Endothelial cell of umbilical vein (primary cell): ENCODE results near the gene TP73. TPM values are rescaled to one million over a fixed set of nuclear protein-coding genes. Genes with fewer than 3 reads are reported as not detected.

Experiments used
- BruUV-seq: library from RNA; stranded (reverse); fragments of 400-500 nt; replicated peaks from 2 replicates; lab custom pipeline; 2021; lab: Mats Ljungman, UMichigan
- CTCF ChIA-PET: fragments of 300-600, 350-600 bp; sonication (Branson Sonifier 250); formaldehyde crosslinking; loops from one replicate; lab custom pipeline; 2021; ENCODE audit warnings: antibody characterized with exemption, inconsistent platforms; lab: Charles Lee
- POLR2A ChIA-PET: fragments of 300-600, 350-600 bp; sonication (Branson Sonifier 250); formaldehyde crosslinking; loops from one replicate; lab custom pipeline; 2021; ENCODE audit warnings: antibody characterized with exemption, inconsistent platforms; lab: Charles Lee
- DNase-seq: peaks from one replicate; pipeline ENCODE4 v3.0.0-alpha.2; 2011; ENCODE audit warnings: low read depth, low spot score
- FAIRE-seq: peaks from 2 replicates; lab custom pipeline; 2011; peaks lifted over from hg19 to GRCh38; lab: Jason Lieb, UNC
- H2AFZ ChIP-seq: 2 replicates; pipeline ENCODE4 v1.6.0; 2012; ENCODE audit warnings: low read depth, low read length, control low read depth, inconsistent platforms
- H3K27ac ChIP-seq: 2 replicates; pipeline ENCODE4 v1.5.1; 2011; ENCODE audit warnings: low read depth, mild to moderate bottlenecking, control low read depth, low read length, moderate library complexity; ENCODE audit not compliant: insufficient read depth
- H3K27me3 ChIP-seq, 2 experiments: 2 replicates each; pipeline versions ENCODE4 v1.6.0 to v1.6.1; 2011; ENCODE audit warnings: low read length in 2 of 2, mixed read lengths in 1 of 2; ENCODE audit not compliant: control insufficient read depth in 2 of 2, insufficient read depth in 2 of 2
- H3K36me3 ChIP-seq, 2 experiments: 2 replicates in 1 of 2; 3 replicates in 1 of 2; pipeline ENCODE4 v1.5.1; 2011; ENCODE audit warnings: low read length in 2 of 2, mild to moderate bottlenecking in 1 of 2, moderate library complexity in 1 of 2; ENCODE audit not compliant: control insufficient read depth in 2 of 2, insufficient read depth in 2 of 2; ENCODE audit errors: extremely low read depth in 1 of 2
- H3K4me1 ChIP-seq: 3 replicates; pipeline ENCODE4 v1.5.1; 2011; ENCODE audit warnings: mild to moderate bottlenecking, low read length; ENCODE audit not compliant: control insufficient read depth, insufficient read depth; ENCODE audit errors: extremely low read depth
- H3K4me2 ChIP-seq: 2 replicates; pipeline ENCODE4 v1.6.1; 2011; ENCODE audit warnings: low read length, control low read depth, mixed read lengths; ENCODE audit not compliant: insufficient read depth
- H3K4me3 ChIP-seq, 3 experiments: fragments of 200-600 bp in 1 of 3; sonication (generic), shearing (Covaris generic) in 1 of 3; replicated peaks in 1 of 3; 2 replicates each; pipeline ENCODE4 v1.5.1; 2011 to 2016; ENCODE audit warnings: control low read depth in 3 of 3, low read length in 3 of 3, mild to moderate bottlenecking in 2 of 3, inconsistent platforms in 1 of 3, low read depth in 1 of 3, moderate library complexity in 1 of 3; ENCODE audit not compliant: insufficient read depth in 1 of 3
- H3K79me2 ChIP-seq: 2 replicates; pipeline ENCODE4 v1.6.0; 2012; ENCODE audit warnings: low read length, inconsistent platforms; ENCODE audit not compliant: control insufficient read depth, insufficient read depth
- H3K9ac ChIP-seq: replicated peaks from 2 replicates; pipeline ENCODE3; 2011; ENCODE audit warnings: low read length, control low read depth; ENCODE audit not compliant: insufficient read depth; ENCODE audit errors: extremely low read depth
- H3K9me1 ChIP-seq: replicated peaks from 3 replicates; pipeline ENCODE4 v1.6.0; 2011; ENCODE audit warnings: mild to moderate bottlenecking, low read length; ENCODE audit not compliant: control insufficient read depth, insufficient read depth; ENCODE audit errors: extremely low read depth
- H3K9me3 ChIP-seq: replicated peaks from 2 replicates; pipeline ENCODE4 v1.5.1; 2012; ENCODE audit warnings: low read length, inconsistent platforms; ENCODE audit not compliant: control insufficient read depth, insufficient read depth
- H4K20me1 ChIP-seq: replicated peaks from 2 replicates; pipeline ENCODE3; 2011; ENCODE audit warnings: mild to moderate bottlenecking, low read length; ENCODE audit not compliant: control insufficient read depth, insufficient read depth; ENCODE audit errors: extremely low read depth
- EZH2 ChIP-seq: IDR thresholded peaks from 2 replicates; pipeline ENCODE4 v1.6.1; 2012; ENCODE audit warnings: borderline replicate concordance, low read depth, mild to moderate bottlenecking, moderate library complexity, low read length, inconsistent platforms; ENCODE audit not compliant: severe bottlenecking
- FOS ChIP-seq: IDR thresholded peaks from 2 replicates; pipeline ENCODE4 v1.6.1; 2011; ENCODE audit warnings: mild to moderate bottlenecking, low read length, moderate library complexity, borderline replicate concordance; ENCODE audit not compliant: insufficient read depth
- GATA2 ChIP-seq: IDR thresholded peaks from 2 replicates; pipeline ENCODE4 v1.7.0; 2011; ENCODE audit warnings: low read depth, mild to moderate bottlenecking, moderate library complexity, mixed read lengths, low read length; ENCODE audit not compliant: insufficient read length, insufficient read depth
- JUN ChIP-seq: IDR thresholded peaks from 2 replicates; pipeline ENCODE4 v1.6.1; 2011; ENCODE audit warnings: borderline replicate concordance, low read depth; ENCODE audit not compliant: insufficient read length, insufficient read depth
- MAX ChIP-seq: IDR thresholded peaks from 2 replicates; pipeline ENCODE4 v1.6.1; 2011; ENCODE audit not compliant: insufficient read depth, insufficient read length
- MYC ChIP-seq: IDR thresholded peaks from one replicate; pipeline ENCODE4 v1.6.1; 2011; ENCODE audit warnings: mild to moderate bottlenecking, low read depth, low read length
- POLR2A ChIP-seq: IDR thresholded peaks from 2 replicates; pipeline ENCODE4 v1.6.1; 2012; ENCODE audit warnings: low read depth, mild to moderate bottlenecking, control low read depth, low read length
- POLR2AphosphoS5 ChIP-seq: IDR thresholded peaks from 2 replicates; pipeline ENCODE4 v1.6.1; 2012; ENCODE audit warnings: low read depth, mild to moderate bottlenecking, control low read depth, low read length, moderate library complexity; ENCODE audit not compliant: insufficient read depth
- dilution Hi-C: fragments of 300-500 bp; cut with MboI; formaldehyde crosslinking; loops from one replicate; pipeline ENCODE4 v1.15.0; 2019; ENCODE audit warnings: low sequenced_read_pairs; ENCODE audit not compliant: extremely low pct_ligation_motif_present
- intact Hi-C: fragments of 100-400 bp; cut with micrococcal nuclease; formaldehyde crosslinking; loops from one replicate; pipeline ENCODE4 v1.10.0; 2022
- polyA plus RNA-seq, 4 experiments: library from polyadenylated mRNA; depleted of rRNA in 3 of 4; stranded (reverse) in 3 of 4; unstranded in 1 of 4; fragments of >200 nt; gene quantifications; 2 replicates each; pipeline versions ENCODE4 v1.2.1 to v1.2.3, GENCODE V29; 2011 to 2012; ENCODE audit warnings: missing spikeins in 1 of 4
- total RNA-seq: library from RNA; stranded (reverse); gene quantifications from 2 replicates; pipeline ENCODE4 v1.2.3, GENCODE V29; 2021
- TF ChIP-seq, protein P1 (sequence below), 2 donors: IDR thresholded peaks; 1 replicate in 1 of 2; 2 replicates in 1 of 2; pipeline ENCODE4 v1.5.1; 2011; ENCODE audit warnings: low read length in 2 of 2, mild to moderate bottlenecking in 2 of 2, moderate library complexity in 2 of 2, control low read depth in 1 of 2, inconsistent platforms in 1 of 2, low read depth in 1 of 2; ENCODE audit not compliant: insufficient read depth in 1 of 2; ENCODE audit errors: extremely low read depth in 1 of 2

The TP73 gene
- total and polyA plus RNA-seq, 2 donors (not counting 3 experiments of a cell fraction or from before 2014, with no cell fraction given) = 0.03 to 0.15 TPM

- no peaks in the 10 kb centered on the region for H3K79me2 ChIP-seq
- peak overlapping the region in 2 of 3 experiments; percentile 35 to 45 for H3K4me3 ChIP-seq
- H2AFZ ChIP-seq = peak overlapping the region; percentile 90
- DNase-seq = no peak
- TF ChIP-seq, protein P1, sequence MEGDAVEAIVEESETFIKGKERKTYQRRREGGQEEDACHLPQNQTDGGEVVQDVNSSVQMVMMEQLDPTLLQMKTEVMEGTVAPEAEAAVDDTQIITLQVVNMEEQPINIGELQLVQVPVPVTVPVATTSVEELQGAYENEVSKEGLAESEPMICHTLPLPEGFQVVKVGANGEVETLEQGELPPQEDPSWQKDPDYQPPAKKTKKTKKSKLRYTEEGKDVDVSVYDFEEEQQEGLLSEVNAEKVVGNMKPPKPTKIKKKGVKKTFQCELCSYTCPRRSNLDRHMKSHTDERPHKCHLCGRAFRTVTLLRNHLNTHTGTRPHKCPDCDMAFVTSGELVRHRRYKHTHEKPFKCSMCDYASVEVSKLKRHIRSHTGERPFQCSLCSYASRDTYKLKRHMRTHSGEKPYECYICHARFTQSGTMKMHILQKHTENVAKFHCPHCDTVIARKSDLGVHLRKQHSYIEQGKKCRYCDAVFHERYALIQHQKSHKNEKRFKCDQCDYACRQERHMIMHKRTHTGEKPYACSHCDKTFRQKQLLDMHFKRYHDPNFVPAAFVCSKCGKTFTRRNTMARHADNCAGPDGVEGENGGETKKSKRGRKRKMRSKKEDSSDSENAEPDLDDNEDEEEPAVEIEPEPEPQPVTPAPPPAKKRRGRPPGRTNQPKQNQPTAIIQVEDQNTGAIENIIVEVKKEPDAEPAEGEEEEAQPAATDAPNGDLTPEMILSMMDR (IDR thresholded peaks at IDR 0.05; ENCODE audit: extremely low read depth in 1 of 2, insufficient read depth in 1 of 2, low read depth in 1 of 2, low read length in 2 of 2) = no peak
- no peak for TF ChIP-seq POLR2A
- TF ChIP-seq MAX = no peak
- TF ChIP-seq JUN = no peak
- TF ChIP-seq POLR2AphosphoS5 = no peak
- TF ChIP-seq EZH2 = no peak
- no peak for TF ChIP-seq GATA2
- no peak for TF ChIP-seq FOS
- no peak for TF ChIP-seq MYC
- dilution Hi-C loops = no loop called here
- CTCF ChIA-PET = interaction anchor here (2.1 kb wide), 1 partner anchor 47 kb away, joined by 6 read pairs; no protein-coding TSS in a partner anchor
- no peaks in the 10 kb centered on the region for H3K9me1 ChIP-seq
- no peak overlapping the region for H3K27ac ChIP-seq
- POLR2A ChIA-PET = interaction anchor here (0.5 kb wide), 1 partner anchor 28 kb away, joined by 3 read pairs; no protein-coding TSS in a partner anchor
- H3K36me3 ChIP-seq = no peaks in the 10 kb centered on the region
- H3K9me3 ChIP-seq = no peaks in the 10 kb centered on the region
- H3K27me3 ChIP-seq = no peaks in the 10 kb centered on the region
- no peak for FAIRE-seq
- no peak overlapping the region for H3K9ac ChIP-seq
- no TSS peak for BruUV-seq
- H4K20me1 ChIP-seq = no peaks in the 10 kb centered on the region
- H3K4me1 ChIP-seq = peaks cover 6% of the 10 kb centered on the region
- intact Hi-C loops = loop anchor here (1.0 to 5.0 kb wide), 3 partner anchors 25 to 131 kb away; partner anchors contain the start of genes C1orf174 and LRRC47
- peak overlapping the region; percentile 62 for H3K4me2 ChIP-seq
These were observed 119.1 kb downstream of the TP73 start for GRCh38 chr1:3771108-3772026.
